ENCODE results near the gene NPAS4. TPM values are rescaled to one million over a fixed set of nuclear protein-coding genes. Genes with fewer than 3 reads are reported as not detected.

NPAS4 gene
- total and polyA plus RNA-seq, 9 of the 15 experiments (the other 6 are each of a cell fraction or from before 2014, with no cell fraction given), result not detected

DNA sequence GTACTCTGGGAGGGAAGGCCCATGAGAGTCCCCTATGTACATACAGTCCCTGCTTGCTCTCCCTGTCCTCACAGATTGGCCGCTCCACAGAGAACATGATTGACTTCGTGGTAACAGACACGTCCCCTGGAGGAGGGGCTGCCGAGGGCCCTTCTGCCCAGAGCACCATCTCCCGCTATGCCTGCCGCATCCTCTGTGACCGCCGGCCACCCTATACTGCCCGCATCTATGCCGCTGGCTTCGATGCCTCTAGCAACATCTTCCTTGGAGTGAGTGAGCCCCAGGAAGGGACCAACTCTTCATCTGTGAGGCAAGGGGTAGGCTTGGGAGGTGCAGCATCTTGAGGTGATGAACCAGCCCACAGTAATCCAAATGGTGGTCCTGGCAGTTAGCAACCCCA lies 52.3 kb downstream of the NPAS4 start:
- DNase-seq (ENCODE audit: extremely low read depth in 1 of 4, low spot score in 3 of 4) (no peak), FAIRE-seq (no peak), ATAC-seq (no peak)
- CTCF ChIA-PET (ENCODE audit: low intra/inter-chr PET ratio), result no interaction called here
- H2AFZ ChIP-seq (ENCODE audit: low read depth, low read length), result no peak overlapping the region
- 0 out of 2 replicates have a peak, but pooled peaks cover 3% of the 10 kb centered on the region for H4K20me1 ChIP-seq (replicated peaks; ENCODE audit: control insufficient read depth, insufficient read depth, low read length)
- POLR2A ChIA-PET, result interaction anchor here (0.5 to 1.0 kb wide), 2 partner anchors 196 to 638 kb away, joined by 3 read pairs; no protein-coding TSS in a partner anchor
- no peaks in the 10 kb centered on the region for H3K9me1 ChIP-seq (ENCODE audit: control insufficient read depth, insufficient read depth, low read length)
- no peak overlapping the region for H3K4me3 ChIP-seq
- peaks cover 0 to 12% of the 10 kb centered on the region in 2 experiments; a peak in 2 of 5 replicates for H3K4me1 ChIP-seq (replicated peaks in 1 of 2; ENCODE audit: control insufficient read depth in 2 of 2, insufficient read depth in 2 of 2, low read length in 2 of 2)
- no peaks in the 10 kb centered on the region for H3K9me3 ChIP-seq (replicated peaks; ENCODE audit: control insufficient read depth, insufficient read depth, low read depth, low read length)
- no peaks in the 10 kb centered on the region for H3K27me3 ChIP-seq (ENCODE audit: control insufficient read depth in 2 of 2, insufficient read depth in 2 of 2, low read length in 2 of 2)
- H3K79me2 ChIP-seq (ENCODE audit: control insufficient read depth, insufficient read depth, low read length), result no peaks in the 10 kb centered on the region
- no TSS peak for BruUV-seq (replicated peaks)
- peaks cover 3% of the 10 kb centered on the region; the same call in 1 of the 3 replicates for H3K36me3 ChIP-seq (ENCODE audit: control insufficient read depth, insufficient read depth, low read length)
- H3K4me2 ChIP-seq (ENCODE audit: insufficient read depth, low read length), result no peak overlapping the region
- intact Hi-C loops (cut with micrococcal nuclease) (no loop called here), in situ Hi-C loops (cut with MboI) (no loop called here)
- no peak overlapping the region for H3K27ac ChIP-seq (ENCODE audit: extremely low read depth, low read depth, low read length)
- no peak overlapping the region for H3K9ac ChIP-seq (ENCODE audit: insufficient read depth in 1 of 2, low read depth in 2 of 2, low read length in 2 of 2)
- WGBS (ENCODE audit: insufficient coverage, low coverage, missing lambda C conversion rate), result 79% methylated on average over 11 of the region's 11 CpGs
- no peak for TF ChIP-seq RAD21 (CRISPR knock-in tag; conservative IDR thresholded peaks at IDR 0.05 in 1 of 2, IDR thresholded peaks at IDR 0.05 in 1 of 2)
- no peak for TF ChIP-seq KAT7 (CRISPR knock-in tag; IDR thresholded peaks at IDR 0.05; ENCODE audit: borderline replicate concordance)
- no peak for TF ChIP-seq TFAM (CRISPR knock-in tag; conservative IDR thresholded peaks at IDR 0.05)
- no peak for TF ChIP-seq LARP7 (IDR thresholded peaks at IDR 0.05)
- TF ChIP-seq, protein P1, sequence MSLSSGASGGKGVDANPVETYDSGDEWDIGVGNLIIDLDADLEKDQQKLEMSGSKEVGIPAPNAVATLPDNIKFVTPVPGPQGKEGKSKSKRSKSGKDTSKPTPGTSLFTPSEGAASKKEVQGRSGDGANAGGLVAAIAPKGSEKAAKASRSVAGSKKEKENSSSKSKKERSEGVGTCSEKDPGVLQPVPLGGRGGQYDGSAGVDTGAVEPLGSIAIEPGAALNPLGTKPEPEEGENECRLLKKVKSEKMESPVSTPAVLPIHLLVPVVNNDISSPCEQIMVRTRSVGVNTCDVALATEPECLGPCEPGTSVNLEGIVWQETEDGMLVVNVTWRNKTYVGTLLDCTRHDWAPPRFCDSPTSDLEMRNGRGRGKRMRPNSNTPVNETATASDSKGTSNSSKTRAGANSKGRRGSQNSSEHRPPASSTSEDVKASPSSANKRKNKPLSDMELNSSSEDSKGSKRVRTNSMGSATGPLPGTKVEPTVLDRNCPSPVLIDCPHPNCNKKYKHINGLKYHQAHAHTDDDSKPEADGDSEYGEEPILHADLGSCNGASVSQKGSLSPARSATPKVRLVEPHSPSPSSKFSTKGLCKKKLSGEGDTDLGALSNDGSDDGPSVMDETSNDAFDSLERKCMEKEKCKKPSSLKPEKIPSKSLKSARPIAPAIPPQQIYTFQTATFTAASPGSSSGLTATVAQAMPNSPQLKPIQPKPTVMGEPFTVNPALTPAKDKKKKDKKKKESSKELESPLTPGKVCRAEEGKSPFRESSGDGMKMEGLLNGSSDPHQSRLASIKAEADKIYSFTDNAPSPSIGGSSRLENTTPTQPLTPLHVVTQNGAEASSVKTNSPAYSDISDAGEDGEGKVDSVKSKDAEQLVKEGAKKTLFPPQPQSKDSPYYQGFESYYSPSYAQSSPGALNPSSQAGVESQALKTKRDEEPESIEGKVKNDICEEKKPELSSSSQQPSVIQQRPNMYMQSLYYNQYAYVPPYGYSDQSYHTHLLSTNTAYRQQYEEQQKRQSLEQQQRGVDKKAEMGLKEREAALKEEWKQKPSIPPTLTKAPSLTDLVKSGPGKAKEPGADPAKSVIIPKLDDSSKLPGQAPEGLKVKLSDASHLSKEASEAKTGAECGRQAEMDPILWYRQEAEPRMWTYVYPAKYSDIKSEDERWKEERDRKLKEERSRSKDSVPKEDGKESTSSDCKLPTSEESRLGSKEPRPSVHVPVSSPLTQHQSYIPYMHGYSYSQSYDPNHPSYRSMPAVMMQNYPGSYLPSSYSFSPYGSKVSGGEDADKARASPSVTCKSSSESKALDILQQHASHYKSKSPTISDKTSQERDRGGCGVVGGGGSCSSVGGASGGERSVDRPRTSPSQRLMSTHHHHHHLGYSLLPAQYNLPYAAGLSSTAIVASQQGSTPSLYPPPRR (CRISPR knock-in tag; IDR thresholded peaks at IDR 0.05; ENCODE audit: borderline replicate concordance), result no peak
- no peak for TF ChIP-seq ZNF232 (CRISPR knock-in tag; IDR thresholded peaks at IDR 0.05)
- TF ChIP-seq ZNF668 (CRISPR knock-in tag; IDR thresholded peaks at IDR 0.05), result no peak
- TF ChIP-seq TAL1 (IDR thresholded peaks at IDR 0.05), result no peak
- no peak for TF ChIP-seq CEBPB (tag; IDR thresholded peaks at IDR 0.05)
- no peak for TF ChIP-seq ZNF133 (CRISPR knock-in tag; IDR thresholded peaks at IDR 0.05)
- TF ChIP-seq, protein P2, sequence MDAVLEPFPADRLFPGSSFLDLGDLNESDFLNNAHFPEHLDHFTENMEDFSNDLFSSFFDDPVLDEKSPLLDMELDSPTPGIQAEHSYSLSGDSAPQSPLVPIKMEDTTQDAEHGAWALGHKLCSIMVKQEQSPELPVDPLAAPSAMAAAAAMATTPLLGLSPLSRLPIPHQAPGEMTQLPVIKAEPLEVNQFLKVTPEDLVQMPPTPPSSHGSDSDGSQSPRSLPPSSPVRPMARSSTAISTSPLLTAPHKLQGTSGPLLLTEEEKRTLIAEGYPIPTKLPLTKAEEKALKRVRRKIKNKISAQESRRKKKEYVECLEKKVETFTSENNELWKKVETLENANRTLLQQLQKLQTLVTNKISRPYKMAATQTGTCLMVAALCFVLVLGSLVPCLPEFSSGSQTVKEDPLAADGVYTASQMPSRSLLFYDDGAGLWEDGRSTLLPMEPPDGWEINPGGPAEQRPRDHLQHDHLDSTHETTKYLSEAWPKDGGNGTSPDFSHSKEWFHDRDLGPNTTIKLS (IDR thresholded peaks at IDR 0.05; ENCODE audit: borderline replicate concordance, low read depth), result no peak
- no peak for TF ChIP-seq SMAD4 (CRISPR knock-in tag; conservative IDR thresholded peaks at IDR 0.05)
- TF ChIP-seq, protein P3, sequence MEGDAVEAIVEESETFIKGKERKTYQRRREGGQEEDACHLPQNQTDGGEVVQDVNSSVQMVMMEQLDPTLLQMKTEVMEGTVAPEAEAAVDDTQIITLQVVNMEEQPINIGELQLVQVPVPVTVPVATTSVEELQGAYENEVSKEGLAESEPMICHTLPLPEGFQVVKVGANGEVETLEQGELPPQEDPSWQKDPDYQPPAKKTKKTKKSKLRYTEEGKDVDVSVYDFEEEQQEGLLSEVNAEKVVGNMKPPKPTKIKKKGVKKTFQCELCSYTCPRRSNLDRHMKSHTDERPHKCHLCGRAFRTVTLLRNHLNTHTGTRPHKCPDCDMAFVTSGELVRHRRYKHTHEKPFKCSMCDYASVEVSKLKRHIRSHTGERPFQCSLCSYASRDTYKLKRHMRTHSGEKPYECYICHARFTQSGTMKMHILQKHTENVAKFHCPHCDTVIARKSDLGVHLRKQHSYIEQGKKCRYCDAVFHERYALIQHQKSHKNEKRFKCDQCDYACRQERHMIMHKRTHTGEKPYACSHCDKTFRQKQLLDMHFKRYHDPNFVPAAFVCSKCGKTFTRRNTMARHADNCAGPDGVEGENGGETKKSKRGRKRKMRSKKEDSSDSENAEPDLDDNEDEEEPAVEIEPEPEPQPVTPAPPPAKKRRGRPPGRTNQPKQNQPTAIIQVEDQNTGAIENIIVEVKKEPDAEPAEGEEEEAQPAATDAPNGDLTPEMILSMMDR (IDR thresholded peaks at IDR 0.05 in 2 of 3, conservative IDR thresholded peaks at IDR 0.05 in 1 of 3; ENCODE audit: insufficient read depth in 2 of 3, low read depth in 1 of 3, low read length in 3 of 3), result no peak
- TF ChIP-seq, protein P4, sequence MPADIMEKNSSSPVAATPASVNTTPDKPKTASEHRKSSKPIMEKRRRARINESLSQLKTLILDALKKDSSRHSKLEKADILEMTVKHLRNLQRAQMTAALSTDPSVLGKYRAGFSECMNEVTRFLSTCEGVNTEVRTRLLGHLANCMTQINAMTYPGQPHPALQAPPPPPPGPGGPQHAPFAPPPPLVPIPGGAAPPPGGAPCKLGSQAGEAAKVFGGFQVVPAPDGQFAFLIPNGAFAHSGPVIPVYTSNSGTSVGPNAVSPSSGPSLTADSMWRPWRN (IDR thresholded peaks at IDR 0.05; ENCODE audit: low read depth), result no peak
- no peak for TF ChIP-seq GTF2F1 (IDR thresholded peaks at IDR 0.05; ENCODE audit: low read depth, low read length)
